HepG2 (cell line): Measurements from ENCODE around the gene ATG13. TPM values are rescaled to one million over a fixed set of nuclear protein-coding genes. Genes with fewer than 3 reads are reported as not detected.

Experiments
- FOXA3 ChIP-seq: IDR thresholded peaks from 2 replicates; pipeline ENCODE4 v1.6.1; 2016; ENCODE audit warnings: missing genetic modification reagents, missing compliant biosample characterization
- FOXO1 ChIP-seq: sonication (generic); formaldehyde crosslinking; IDR thresholded peaks from 2 replicates; pipeline ENCODE4 v1.4.0; 2020; ENCODE audit warnings: missing genetic modification reagents
- GATAD2A ChIP-seq: IDR thresholded peaks from 2 replicates; pipeline ENCODE4 v1.6.1; 2016
- MED1 ChIP-seq: sonication (generic); formaldehyde crosslinking; IDR thresholded peaks from 2 replicates; pipeline ENCODE4 v1.4.0; 2020; ENCODE audit warnings: missing genetic modification reagents
- PRPF4 ChIP-seq: fragments of 200-400 bp; formaldehyde crosslinking; IDR thresholded peaks from 2 replicates; pipeline ENCODE4 v1.6.1; 2016; ENCODE audit warnings: low read length, low read depth; ENCODE audit not compliant: poor library complexity, severe bottlenecking
- RCOR2 ChIP-seq: IDR thresholded peaks from 2 replicates; pipeline ENCODE4 v1.6.1; 2016; ENCODE audit warnings: missing biosample characterization, missing genetic modification reagents
- RXRB ChIP-seq: IDR thresholded peaks from 2 replicates; pipeline ENCODE4 v1.6.1; 2016; ENCODE audit warnings: borderline replicate concordance, missing genetic modification reagents, missing compliant biosample characterization
- SAP130 ChIP-seq: IDR thresholded peaks from 2 replicates; pipeline ENCODE4 v1.6.1; 2016; ENCODE audit warnings: low read depth
- SIN3A ChIP-seq: IDR thresholded peaks from 2 replicates; pipeline ENCODE4 v1.6.1; 2011; ENCODE audit warnings: low read depth, mild to moderate bottlenecking, control low read depth, low read length, borderline replicate concordance
- TEAD3 ChIP-seq: optimal IDR thresholded peaks from 2 replicates; pipeline ENCODE3; 2016; ENCODE audit warnings: borderline replicate concordance
- THAP11 ChIP-seq: IDR thresholded peaks from 2 replicates; pipeline ENCODE4 v1.6.1; 2016; ENCODE audit warnings: missing biosample characterization, missing genetic modification reagents
- ZMYM3 ChIP-seq: sonication (generic); formaldehyde crosslinking; IDR thresholded peaks from 2 replicates; pipeline ENCODE4 v1.5.1; 2020; ENCODE audit warnings: mild to moderate bottlenecking, missing genetic modification reagents
- ZNF225 ChIP-seq: sonication (generic); formaldehyde crosslinking; IDR thresholded peaks from 2 replicates; pipeline ENCODE4 v1.4.0; 2020; ENCODE audit warnings: mild to moderate bottlenecking, missing genetic modification reagents
- ZSCAN12 ChIP-seq: sonication (generic); formaldehyde crosslinking; IDR thresholded peaks from 2 replicates; pipeline ENCODE4 v1.9.0; 2021; ENCODE audit warnings: mild to moderate bottlenecking, missing genetic modification reagents
- polyA plus RNA-seq, 8 experiments: library from polyadenylated mRNA; depleted of rRNA in 3 of 8; stranded (reverse) in 7 of 8; unstranded in 1 of 8; fragments of >200 nt; fragmentation: Illumina TruSeq in 4 of 8; extraction: Trizol in 4 of 8; gene quantifications; 2 replicates each; pipeline versions ENCODE4 v1.2.1 to v1.2.3, GENCODE V29; 2011 to 2016; ENCODE audit warnings: low read depth in 4 of 8, missing spikeins in 1 of 8, mixed read lengths in 1 of 8; ENCODE audit not compliant: insufficient read depth in 1 of 8
- total RNA-seq, 5 experiments: library from RNA; depleted of rRNA; stranded (reverse); fragments of >200 nt; fragmentation: Illumina TruSeq; extraction: Trizol; gene quantifications; 2 replicates each; pipeline ENCODE4 v1.2.3, GENCODE V29; 2016; ENCODE audit warnings: low read depth in 1 of 5
- TF ChIP-seq, protein P1 (sequence below): sonication (generic); formaldehyde crosslinking; IDR thresholded peaks from 2 replicates; pipeline ENCODE4 v1.5.0; 2020; ENCODE audit warnings: mild to moderate bottlenecking, missing genetic modification reagents, borderline replicate concordance
- TF ChIP-seq, protein P2 (sequence below): sonication (generic); formaldehyde crosslinking; IDR thresholded peaks from 2 replicates; pipeline ENCODE4 v1.8.0; 2022; ENCODE audit warnings: missing genetic modification reagents, mild to moderate bottlenecking, moderate library complexity, borderline replicate concordance
- TF ChIP-seq, protein P3 (sequence below): sonication (generic); formaldehyde crosslinking; IDR thresholded peaks from 2 replicates; pipeline ENCODE4 v1.4.0; 2020; ENCODE audit warnings: missing genetic modification reagents, mild to moderate bottlenecking, borderline replicate concordance
- TF ChIP-seq, protein P4 (sequence below): sonication (generic); formaldehyde crosslinking; IDR thresholded peaks from 2 replicates; pipeline ENCODE4 v1.4.0; 2020; ENCODE audit warnings: missing genetic modification reagents

Gene ATG13
- total and polyA plus RNA-seq, 2 of the 13 experiments (the other 11 are each of a cell fraction or from before 2014, with no cell fraction given): 55.0 to 77.3 TPM

DNA sequence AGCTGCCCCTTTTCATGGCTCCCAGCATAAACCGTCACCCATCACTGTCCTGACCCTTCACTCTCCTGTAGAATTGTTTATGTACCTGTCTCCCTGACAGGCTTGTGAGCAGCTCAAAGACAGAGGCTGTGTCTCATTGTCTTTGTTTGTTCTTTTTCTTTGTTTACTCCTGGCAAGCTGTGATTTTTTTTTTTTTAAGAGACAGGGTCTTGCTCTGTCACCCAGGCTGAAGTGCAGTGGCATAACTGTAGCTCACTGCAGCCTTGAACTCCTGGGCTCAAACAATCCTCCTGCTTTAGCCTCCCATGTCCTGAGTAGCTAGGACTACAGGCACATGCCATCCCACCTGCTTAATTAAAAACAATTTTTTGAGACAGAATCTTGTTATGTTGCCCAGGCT, 73.3 kb downstream of the ATG13 start (continued):
- TF ChIP-seq, protein P1, sequence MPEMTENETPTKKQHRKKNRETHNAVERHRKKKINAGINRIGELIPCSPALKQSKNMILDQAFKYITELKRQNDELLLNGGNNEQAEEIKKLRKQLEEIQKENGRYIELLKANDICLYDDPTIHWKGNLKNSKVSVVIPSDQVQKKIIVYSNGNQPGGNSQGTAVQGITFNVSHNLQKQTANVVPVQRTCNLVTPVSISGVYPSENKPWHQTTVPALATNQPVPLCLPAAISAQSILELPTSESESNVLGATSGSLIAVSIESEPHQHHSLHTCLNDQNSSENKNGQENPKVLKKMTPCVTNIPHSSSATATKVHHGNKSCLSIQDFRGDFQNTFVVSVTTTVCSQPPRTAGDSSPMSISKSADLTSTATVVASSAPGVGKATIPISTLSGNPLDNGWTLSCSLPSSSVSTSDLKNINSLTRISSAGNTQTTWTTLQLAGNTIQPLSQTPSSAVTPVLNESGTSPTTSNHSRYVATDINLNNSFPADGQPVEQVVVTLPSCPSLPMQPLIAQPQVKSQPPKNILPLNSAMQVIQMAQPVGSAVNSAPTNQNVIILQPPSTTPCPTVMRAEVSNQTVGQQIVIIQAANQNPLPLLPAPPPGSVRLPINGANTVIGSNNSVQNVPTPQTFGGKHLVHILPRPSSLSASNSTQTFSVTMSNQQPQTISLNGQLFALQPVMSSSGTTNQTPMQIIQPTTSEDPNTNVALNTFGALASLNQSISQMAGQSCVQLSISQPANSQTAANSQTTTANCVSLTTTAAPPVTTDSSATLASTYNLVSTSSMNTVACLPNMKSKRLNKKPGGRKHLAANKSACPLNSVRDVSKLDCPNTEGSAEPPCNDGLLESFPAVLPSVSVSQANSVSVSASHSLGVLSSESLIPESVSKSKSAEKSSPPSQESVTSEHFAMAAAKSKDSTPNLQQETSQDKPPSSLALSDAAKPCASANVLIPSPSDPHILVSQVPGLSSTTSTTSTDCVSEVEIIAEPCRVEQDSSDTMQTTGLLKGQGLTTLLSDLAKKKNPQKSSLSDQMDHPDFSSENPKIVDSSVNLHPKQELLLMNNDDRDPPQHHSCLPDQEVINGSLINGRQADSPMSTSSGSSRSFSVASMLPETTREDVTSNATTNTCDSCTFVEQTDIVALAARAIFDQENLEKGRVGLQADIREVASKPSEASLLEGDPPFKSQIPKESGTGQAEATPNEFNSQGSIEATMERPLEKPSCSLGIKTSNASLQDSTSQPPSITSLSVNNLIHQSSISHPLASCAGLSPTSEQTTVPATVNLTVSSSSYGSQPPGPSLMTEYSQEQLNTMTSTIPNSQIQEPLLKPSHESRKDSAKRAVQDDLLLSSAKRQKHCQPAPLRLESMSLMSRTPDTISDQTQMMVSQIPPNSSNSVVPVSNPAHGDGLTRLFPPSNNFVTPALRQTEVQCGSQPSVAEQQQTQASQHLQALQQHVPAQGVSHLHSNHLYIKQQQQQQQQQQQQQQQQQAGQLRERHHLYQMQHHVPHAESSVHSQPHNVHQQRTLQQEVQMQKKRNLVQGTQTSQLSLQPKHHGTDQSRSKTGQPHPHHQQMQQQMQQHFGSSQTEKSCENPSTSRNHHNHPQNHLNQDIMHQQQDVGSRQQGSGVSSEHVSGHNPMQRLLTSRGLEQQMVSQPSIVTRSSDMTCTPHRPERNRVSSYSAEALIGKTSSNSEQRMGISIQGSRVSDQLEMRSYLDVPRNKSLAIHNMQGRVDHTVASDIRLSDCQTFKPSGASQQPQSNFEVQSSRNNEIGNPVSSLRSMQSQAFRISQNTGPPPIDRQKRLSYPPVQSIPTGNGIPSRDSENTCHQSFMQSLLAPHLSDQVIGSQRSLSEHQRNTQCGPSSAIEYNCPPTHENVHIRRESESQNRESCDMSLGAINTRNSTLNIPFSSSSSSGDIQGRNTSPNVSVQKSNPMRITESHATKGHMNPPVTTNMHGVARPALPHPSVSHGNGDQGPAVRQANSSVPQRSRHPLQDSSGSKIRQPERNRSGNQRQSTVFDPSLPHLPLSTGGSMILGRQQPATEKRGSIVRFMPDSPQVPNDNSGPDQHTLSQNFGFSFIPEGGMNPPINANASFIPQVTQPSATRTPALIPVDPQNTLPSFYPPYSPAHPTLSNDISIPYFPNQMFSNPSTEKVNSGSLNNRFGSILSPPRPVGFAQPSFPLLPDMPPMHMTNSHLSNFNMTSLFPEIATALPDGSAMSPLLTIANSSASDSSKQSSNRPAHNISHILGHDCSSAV: no peak
- TF ChIP-seq ZSCAN12 (CRISPR knock-in tag): no peak
- TF ChIP-seq, protein P2, sequence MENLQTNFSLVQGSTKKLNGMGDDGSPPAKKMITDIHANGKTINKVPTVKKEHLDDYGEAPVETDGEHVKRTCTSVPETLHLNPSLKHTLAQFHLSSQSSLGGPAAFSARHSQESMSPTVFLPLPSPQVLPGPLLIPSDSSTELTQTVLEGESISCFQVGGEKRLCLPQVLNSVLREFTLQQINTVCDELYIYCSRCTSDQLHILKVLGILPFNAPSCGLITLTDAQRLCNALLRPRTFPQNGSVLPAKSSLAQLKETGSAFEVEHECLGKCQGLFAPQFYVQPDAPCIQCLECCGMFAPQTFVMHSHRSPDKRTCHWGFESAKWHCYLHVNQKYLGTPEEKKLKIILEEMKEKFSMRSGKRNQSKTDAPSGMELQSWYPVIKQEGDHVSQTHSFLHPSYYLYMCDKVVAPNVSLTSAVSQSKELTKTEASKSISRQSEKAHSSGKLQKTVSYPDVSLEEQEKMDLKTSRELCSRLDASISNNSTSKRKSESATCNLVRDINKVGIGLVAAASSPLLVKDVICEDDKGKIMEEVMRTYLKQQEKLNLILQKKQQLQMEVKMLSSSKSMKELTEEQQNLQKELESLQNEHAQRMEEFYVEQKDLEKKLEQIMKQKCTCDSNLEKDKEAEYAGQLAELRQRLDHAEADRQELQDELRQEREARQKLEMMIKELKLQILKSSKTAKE: 0 out of 2 replicates have a peak, but pooled peaks have one; percentile 26
- TF ChIP-seq SIN3A: 0 out of 2 replicates have a peak, but pooled peaks have one; percentile 38
- no peak for TF ChIP-seq ZNF225
- TF ChIP-seq MED1 (CRISPR knock-in tag): 0 out of 2 replicates have a peak, but pooled peaks have one; percentile 45
- TF ChIP-seq, protein P3, sequence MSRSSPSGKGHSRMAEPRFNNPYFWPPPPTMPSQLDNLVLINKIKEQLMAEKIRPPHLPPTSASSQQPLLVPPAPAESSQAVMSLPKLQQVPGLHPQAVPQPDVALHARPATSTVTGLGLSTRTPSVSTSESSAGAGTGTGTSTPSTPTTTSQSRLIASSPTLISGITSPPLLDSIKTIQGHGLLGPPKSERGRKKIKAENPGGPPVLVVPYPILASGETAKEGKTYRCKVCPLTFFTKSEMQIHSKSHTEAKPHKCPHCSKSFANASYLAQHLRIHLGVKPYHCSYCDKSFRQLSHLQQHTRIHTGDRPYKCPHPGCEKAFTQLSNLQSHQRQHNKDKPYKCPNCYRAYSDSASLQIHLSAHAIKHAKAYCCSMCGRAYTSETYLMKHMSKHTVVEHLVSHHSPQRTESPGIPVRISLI (CRISPR knock-in tag): peak; percentile 92
- TF ChIP-seq PRPF4: no peak
- peak; percentile 79 for TF ChIP-seq ZMYM3 (CRISPR knock-in tag)
- TF ChIP-seq THAP11 (CRISPR knock-in tag): no peak
- TF ChIP-seq, protein P4, sequence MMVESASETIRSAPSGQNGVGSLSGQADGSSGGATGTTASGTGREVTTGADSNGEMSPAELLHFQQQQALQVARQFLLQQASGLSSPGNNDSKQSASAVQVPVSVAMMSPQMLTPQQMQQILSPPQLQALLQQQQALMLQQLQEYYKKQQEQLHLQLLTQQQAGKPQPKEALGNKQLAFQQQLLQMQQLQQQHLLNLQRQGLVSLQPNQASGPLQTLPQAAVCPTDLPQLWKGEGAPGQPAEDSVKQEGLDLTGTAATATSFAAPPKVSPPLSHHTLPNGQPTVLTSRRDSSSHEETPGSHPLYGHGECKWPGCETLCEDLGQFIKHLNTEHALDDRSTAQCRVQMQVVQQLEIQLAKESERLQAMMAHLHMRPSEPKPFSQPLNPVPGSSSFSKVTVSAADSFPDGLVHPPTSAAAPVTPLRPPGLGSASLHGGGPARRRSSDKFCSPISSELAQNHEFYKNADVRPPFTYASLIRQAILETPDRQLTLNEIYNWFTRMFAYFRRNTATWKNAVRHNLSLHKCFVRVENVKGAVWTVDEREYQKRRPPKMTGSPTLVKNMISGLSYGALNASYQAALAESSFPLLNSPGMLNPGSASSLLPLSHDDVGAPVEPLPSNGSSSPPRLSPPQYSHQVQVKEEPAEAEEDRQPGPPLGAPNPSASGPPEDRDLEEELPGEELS: peak; percentile 69
- TF ChIP-seq RCOR2: peak; percentile 14; the same call in 1 of the 2 replicates
- peak; percentile 57 for TF ChIP-seq GATAD2A
- TF ChIP-seq FOXA3: peak; percentile 69
- TF ChIP-seq RXRB: peak; percentile 42; the same call in 1 of the 2 replicates
- 0 out of 2 replicates have a peak, but pooled peaks have one; percentile 23 for TF ChIP-seq FOXO1 (CRISPR knock-in tag)
- TF ChIP-seq TEAD3 (CRISPR knock-in tag): peak; percentile 33
- TF ChIP-seq SAP130 (CRISPR knock-in tag): peak; percentile 9; the same call in 1 of the 2 replicates
